Neural cell (in vitro differentiated cells): ENCODE results near the gene GNPTAB. TPM values are rescaled to one million over a fixed set of nuclear protein-coding genes. Genes with fewer than 3 reads are reported as not detected.

Experiments
- H2AFZ ChIP-seq: fragments of 200-600, 300-800 bp; sonication (generic), shearing (Covaris generic); 2 replicates; pipeline ENCODE4 v1.6.0; 2014; ENCODE audit warnings: low read depth, mild to moderate bottlenecking, antibody characterized with exemption, low read length, moderate library complexity
- H3F3A ChIP-seq: fragments of 200-600 bp; shearing (Covaris generic); 2 replicates; pipeline ENCODE4 v1.6.1; 2016; ENCODE audit warnings: mild to moderate bottlenecking, moderate library complexity, mixed read lengths, antibody characterized with exemption, low read length; ENCODE audit not compliant: insufficient read depth, poor library complexity, severe bottlenecking
- H3K27ac ChIP-seq: fragments of 200-600, 300-800 bp; sonication (generic), shearing (Covaris generic); 2 replicates; pipeline ENCODE4 v1.5.1; 2014; ENCODE audit warnings: mild to moderate bottlenecking, low read length, moderate library complexity
- H3K27me3 ChIP-seq: fragments of 300-800, 200-600 bp; sonication (generic), shearing (Covaris generic); 2 replicates; pipeline ENCODE4 v1.6.0; 2014; ENCODE audit warnings: mild to moderate bottlenecking, low read depth, low read length, moderate library complexity; ENCODE audit not compliant: insufficient read depth
- H3K36me3 ChIP-seq: fragments of 300-800, 200-600 bp; sonication (generic), shearing (Covaris generic); 2 replicates; pipeline ENCODE4 v1.5.1; 2014; ENCODE audit warnings: mild to moderate bottlenecking, antibody characterized with exemption, low read length, moderate library complexity; ENCODE audit not compliant: insufficient read depth
- H3K4me2 ChIP-seq: fragments of 300-800, 200-600 bp; sonication (generic), shearing (Covaris generic); 2 replicates; pipeline ENCODE4 v1.6.0; 2014; ENCODE audit warnings: mild to moderate bottlenecking, low read length
- H3K4me3 ChIP-seq: fragments of 300-800, 200-600 bp; sonication (generic), shearing (Covaris generic); 2 replicates; pipeline ENCODE4 v1.5.1; 2014; ENCODE audit warnings: mild to moderate bottlenecking, low read length, moderate library complexity
- H3K79me2 ChIP-seq: fragments of 200-600 bp; shearing (Covaris generic); replicated peaks from 2 replicates; pipeline ENCODE4 v1.6.0; 2014; ENCODE audit warnings: mild to moderate bottlenecking, low read length, moderate library complexity; ENCODE audit not compliant: insufficient read depth
- H3K9ac ChIP-seq: fragments of 300-800, 200-600 bp; sonication (generic), shearing (Covaris generic); 2 replicates; pipeline ENCODE4 v1.6.1; 2016; ENCODE audit warnings: mild to moderate bottlenecking, low read length, mixed read lengths
- H3K9me2 ChIP-seq: fragments of 200-600 bp; shearing (Covaris generic); 2 replicates; pipeline ENCODE4 v1.6.1; 2016; ENCODE audit warnings: mild to moderate bottlenecking, low read length, mixed read lengths; ENCODE audit not compliant: insufficient read depth
- H3K9me3 ChIP-seq: fragments of 200-600, 300-800 bp; sonication (generic), shearing (Covaris generic); 2 replicates; pipeline ENCODE4 v1.6.1; 2016; ENCODE audit warnings: mild to moderate bottlenecking, mixed run types, low read length, moderate library complexity, mixed read lengths
- H4K20me1 ChIP-seq: fragments of 200-600 bp; shearing (Covaris generic); 2 replicates; pipeline ENCODE4 v1.6.1; 2016; ENCODE audit warnings: mild to moderate bottlenecking, mixed run types; ENCODE audit not compliant: insufficient read depth
- CTCF ChIP-seq: fragments of 450-650 bp; IDR thresholded peaks from 2 replicates; pipeline ENCODE4 v1.5.1; 2014; ENCODE audit warnings: antibody characterized with exemption, mild to moderate bottlenecking, moderate library complexity; ENCODE audit not compliant: poor library complexity, severe bottlenecking
- EP300 ChIP-seq: fragments of 450-650 bp; conservative IDR thresholded peaks from 2 replicates; pipeline ENCODE4 v1.6.1; 2014; ENCODE audit warnings: antibody characterized with exemption, mild to moderate bottlenecking, moderate library complexity; ENCODE audit not compliant: poor library complexity, severe bottlenecking
- EZH2 ChIP-seq: fragments of 200-600, 300-800 bp; shearing (Covaris generic), sonication (generic); IDR thresholded peaks from 2 replicates; pipeline ENCODE4 v1.6.1; 2014; ENCODE audit warnings: antibody characterized with exemption, low read length, borderline replicate concordance, mild to moderate bottlenecking; ENCODE audit not compliant: insufficient read depth, poor library complexity, severe bottlenecking
- POLR2AphosphoS5 ChIP-seq: IDR thresholded peaks from 2 replicates; pipeline ENCODE4 v1.6.1; 2012
- RAD21 ChIP-seq: fragments of 450-650 bp; conservative IDR thresholded peaks from 2 replicates; pipeline ENCODE4 v1.6.1; 2014; ENCODE audit warnings: antibody characterized with exemption, mild to moderate bottlenecking, moderate library complexity
- REST ChIP-seq: IDR thresholded peaks from 2 replicates; pipeline ENCODE4 v1.6.1; 2012; ENCODE audit warnings: borderline replicate concordance
- SMC3 ChIP-seq: fragments of 450-650 bp; conservative IDR thresholded peaks from 2 replicates; pipeline ENCODE4 v1.6.1; 2014; ENCODE audit warnings: antibody characterized with exemption, mild to moderate bottlenecking, moderate library complexity; ENCODE audit not compliant: poor library complexity
- TAF1 ChIP-seq: IDR thresholded peaks from 2 replicates; pipeline ENCODE4 v1.6.1; 2012; ENCODE audit warnings: low read depth
- polyA plus RNA-seq: library from polyadenylated mRNA; depleted of rRNA; stranded (reverse); fragments of >200 nt; gene quantifications from 2 replicates; pipeline ENCODE4 v1.2.3, GENCODE V29; 2014

Gene GNPTAB
- polyA plus RNA-seq, 1 donor from 2014 or later = 80.0 TPM

- H3K4me3 ChIP-seq = no peak overlapping the region
- H3K27me3 ChIP-seq = no peaks in the 10 kb centered on the region
- no peak overlapping the region for H2AFZ ChIP-seq
- no peak overlapping the region for H3K4me2 ChIP-seq
- no peak overlapping the region for H3K9ac ChIP-seq
- H3K9me2 ChIP-seq = no peaks in the 10 kb centered on the region
- no peaks in the 10 kb centered on the region for H3K36me3 ChIP-seq
- H3K27ac ChIP-seq = no peak overlapping the region
- TF ChIP-seq EP300 (no peak), POLR2AphosphoS5 (no peak)
- H3F3A ChIP-seq = no peaks in the 10 kb centered on the region
- H3K79me2 ChIP-seq = no peaks in the 10 kb centered on the region
- H4K20me1 ChIP-seq = no peaks in the 10 kb centered on the region
- no peaks in the 10 kb centered on the region for H3K9me3 ChIP-seq
Observed at GRCh38 chr12:101838628-101839323, 8.0 kb upstream of the GNPTAB start.

GRCh38 chr12:101832030-101832429 is 1.3 kb upstream of the GNPTAB start:
- Histone ChIP-seq H3F3A (no peaks in the 10 kb centered on the region), H3K27ac (no peak overlapping the region), H3K9me3 (no peaks in the 10 kb centered on the region), H3K36me3 (no peaks in the 10 kb centered on the region), H3K9ac (no peak overlapping the region), H2AFZ (no peak overlapping the region), H4K20me1 (no peaks in the 10 kb centered on the region), H3K79me2 (peaks cover 12% of the 10 kb centered on the region), H3K4me3 (no peak overlapping the region), H3K9me2 (no peaks in the 10 kb centered on the region), H3K4me2 (no peak overlapping the region), H3K27me3 (no peaks in the 10 kb centered on the region)
- no peak for TF ChIP-seq REST
- TF ChIP-seq EP300 = no peak
- TF ChIP-seq CTCF = no peak
- TF ChIP-seq EZH2 = no peak
- no peak for TF ChIP-seq TAF1
- TF ChIP-seq RAD21 = no peak

GRCh38 chr12:101829639-101830366 is 956 bp downstream of the GNPTAB start:
- Histone ChIP-seq H2AFZ (peak overlapping the region; percentile 45), H3K79me2 (peaks cover 12% of the 10 kb centered on the region), H3F3A (no peaks in the 10 kb centered on the region), H3K4me3 (peak overlapping the region; percentile 92), H3K9me2 (no peaks in the 10 kb centered on the region), H4K20me1 (no peaks in the 10 kb centered on the region), H3K9me3 (no peaks in the 10 kb centered on the region), H3K4me2 (peak overlapping the region; percentile 84), H3K27ac (peak overlapping the region; percentile 42), H3K36me3 (no peaks in the 10 kb centered on the region), H3K9ac (peak overlapping the region; percentile 77), H3K27me3 (no peaks in the 10 kb centered on the region)
- TF ChIP-seq RAD21 (no peak), SMC3 (no peak), EP300 (no peak), CTCF (no peak)
